Activated gamma-delta T cell treated with anti-CD3 and anti-CD28 coated beads, Interleukin-2, amount 50 U/mL, for 16 hours (primary cell): Measurements from ENCODE around the gene ARHGAP35.
A peak's percentile ranks its signal among the peaks of the same experiment; 100 is the strongest.
"Not testable (repeated sequence)": the region's sequence is repeated elsewhere in the genome, so short reads cannot be mapped to it uniquely, and the experiment has no call there.

Experiments used
- DNase-seq: peaks from one replicate; pipeline ENCODE4 v3.0.0-alpha.2; 2020; ENCODE audit warnings: low read depth

ARHGAP35 gene

DNA sequence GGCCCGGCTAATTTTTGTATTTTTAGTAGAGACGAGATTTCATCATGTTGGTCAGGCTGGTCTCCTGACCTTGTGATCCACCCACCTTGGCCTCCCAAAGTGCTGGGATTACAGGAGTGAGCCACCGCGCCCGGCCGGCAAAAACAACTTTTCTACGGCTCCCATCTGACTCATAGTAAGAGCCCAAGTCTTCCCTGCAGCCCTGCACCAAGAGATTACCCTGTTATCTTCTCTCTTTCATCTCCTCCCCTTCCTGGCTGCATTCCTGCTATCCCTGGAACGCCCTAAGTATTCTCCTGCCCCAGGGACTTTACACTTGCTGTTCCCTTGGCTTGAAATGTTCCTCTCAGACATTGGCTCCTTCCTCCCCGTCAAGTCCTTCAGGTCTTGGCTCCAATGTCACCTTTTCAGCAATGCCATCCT lies 16.7 kb upstream of the ARHGAP35 start:
- no peak for DNase-seq

DNA sequence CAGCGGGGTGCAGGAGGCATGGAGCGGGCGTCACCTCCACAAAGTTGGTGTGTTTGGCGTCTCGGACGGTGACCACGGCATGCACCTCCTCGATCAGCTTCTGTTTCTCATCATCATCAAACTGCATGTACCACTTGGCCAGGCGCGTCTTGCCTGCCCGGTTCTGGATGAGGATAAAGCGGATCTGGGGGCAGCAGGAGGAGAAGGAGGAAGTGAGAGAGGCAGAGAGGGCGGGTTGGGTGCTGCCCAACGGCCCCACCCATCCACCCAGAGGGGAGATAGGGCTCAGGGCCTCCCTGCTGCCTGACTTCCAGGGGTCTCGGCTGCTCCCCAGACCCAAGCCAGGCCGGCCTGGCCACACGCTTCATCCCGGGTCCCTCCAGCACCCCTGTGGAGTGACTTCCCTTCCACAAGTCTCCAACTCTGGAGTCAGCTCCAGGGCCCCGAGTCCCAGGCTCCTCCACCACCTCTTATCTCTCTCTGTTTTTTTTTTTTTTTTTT lies 14.8 kb upstream of the ARHGAP35 start:
- DNase-seq: no peak

DNA sequence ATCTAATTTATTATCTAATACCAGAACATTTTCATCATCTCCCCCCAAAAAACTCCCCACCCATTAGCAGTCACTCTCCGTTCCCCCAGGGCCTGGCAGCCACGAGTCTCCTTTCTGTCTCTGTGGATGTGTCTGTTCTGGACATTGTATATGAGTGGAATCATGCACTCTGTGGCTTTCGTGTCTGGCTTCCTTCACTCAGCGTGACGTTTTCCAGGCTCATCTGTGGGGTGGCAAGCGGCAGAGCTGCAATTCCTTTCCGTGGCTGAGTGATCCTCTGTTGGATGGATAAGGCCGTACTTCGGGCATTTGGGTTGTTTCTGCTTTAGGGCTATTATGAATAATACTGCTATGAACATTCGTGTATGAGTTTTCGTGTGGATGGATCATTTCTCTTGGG lies 13.3 kb upstream of the ARHGAP35 start:
- DNase-seq: no peak

- DNase-seq: no peak
These were observed 12.4 kb upstream of the ARHGAP35 start for GRCh38 chr19:46848389-46848788.

- no peak for DNase-seq
These were observed 11.2 kb upstream of the ARHGAP35 start for GRCh38 chr19:46849610-46850009.

DNA sequence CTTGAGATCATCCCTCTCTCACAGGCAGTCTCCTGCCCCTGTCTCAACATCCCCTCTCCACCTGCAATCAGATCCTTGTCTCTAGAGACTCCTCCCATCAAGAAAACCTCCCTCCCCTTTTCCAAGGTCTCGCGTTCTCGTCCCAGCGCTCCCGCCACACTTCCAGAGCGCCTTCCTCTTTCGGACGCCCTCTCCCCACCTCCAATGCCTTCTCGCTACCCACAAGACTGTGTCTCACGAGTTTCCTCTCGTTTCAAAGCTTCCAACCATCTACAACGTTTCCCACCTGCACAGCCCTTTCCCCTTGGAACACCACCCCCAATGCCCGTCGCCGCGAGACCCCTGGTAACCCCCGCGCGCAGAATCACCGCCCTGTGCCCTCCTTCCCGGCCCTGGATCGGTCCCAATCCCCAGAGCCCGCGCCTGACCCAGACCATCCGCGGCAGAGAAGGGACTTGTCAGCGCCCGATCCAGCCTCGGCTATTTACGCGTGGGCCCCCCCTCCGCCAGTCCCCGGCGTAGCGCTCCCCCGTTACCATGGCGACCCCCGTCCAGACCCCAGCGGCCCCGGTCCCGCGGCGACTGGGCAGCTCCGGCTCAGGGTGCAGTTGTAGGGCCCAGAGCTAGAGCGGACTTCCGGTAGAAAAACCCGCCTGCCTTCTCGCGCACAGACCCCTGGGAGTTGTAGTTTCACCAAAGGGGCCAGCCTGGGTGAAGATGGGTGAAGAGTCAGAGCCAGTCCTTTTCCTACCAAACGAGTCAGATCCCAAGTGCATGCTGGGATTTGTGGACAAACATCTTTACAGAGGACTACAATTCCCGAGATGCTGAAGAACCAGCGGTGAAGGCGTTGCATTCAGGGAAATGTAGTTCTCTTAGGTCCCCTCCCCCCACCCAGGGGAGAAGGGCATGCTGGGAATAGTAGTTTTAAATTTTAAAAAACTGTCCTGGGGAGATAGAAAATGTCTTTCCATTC lies 10.3 kb upstream of the ARHGAP35 start, which contains the start of gene AP2S1:
Gene AP2S1 (minus strand): TSS at position 619 of the 976 bp plus-strand sequence. CDS start 80 bp downstream, at position 539.
- DNase-seq: peak; percentile 85

DNA sequence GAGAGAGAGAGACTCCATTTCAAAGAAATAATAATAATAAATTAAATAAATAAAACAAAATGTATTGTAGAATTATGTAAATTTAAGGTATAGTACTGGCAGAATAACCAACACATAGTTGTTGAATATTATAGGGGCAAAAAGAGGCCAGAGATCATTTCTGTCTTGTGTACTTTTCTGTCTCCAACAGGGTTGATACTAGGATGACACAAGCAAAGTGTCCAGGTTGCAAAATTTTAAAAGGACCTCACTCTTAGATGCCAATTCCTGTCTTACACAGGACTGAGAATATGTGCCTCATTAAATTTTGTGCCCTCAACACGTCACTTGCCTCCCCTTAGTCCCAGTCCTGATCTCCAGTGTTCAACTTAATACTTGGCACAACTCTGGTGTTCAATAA lies 8.0 kb upstream of the ARHGAP35 start:
- no peak for DNase-seq

DNA sequence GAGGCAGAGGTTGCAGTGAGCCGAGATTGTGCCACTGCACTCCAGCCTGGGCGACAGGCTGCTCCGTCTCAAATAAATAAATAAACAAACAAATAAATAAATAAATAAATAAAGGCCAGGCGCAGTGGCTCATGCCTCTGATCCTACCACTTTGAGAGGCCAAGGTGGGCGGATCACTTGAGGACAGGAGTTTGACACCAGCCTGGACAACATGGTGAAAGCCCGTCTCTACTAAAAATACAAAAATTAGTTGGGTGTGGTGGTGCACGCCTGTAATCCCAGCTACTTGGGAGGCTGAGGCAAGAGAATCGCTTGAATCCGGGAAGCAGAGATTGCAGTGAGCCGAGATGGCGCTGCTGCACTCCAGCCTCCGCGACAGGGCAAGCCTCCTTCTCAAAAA lies 6.1 kb upstream of the ARHGAP35 start:
- DNase-seq: not testable (repeated sequence)

DNA sequence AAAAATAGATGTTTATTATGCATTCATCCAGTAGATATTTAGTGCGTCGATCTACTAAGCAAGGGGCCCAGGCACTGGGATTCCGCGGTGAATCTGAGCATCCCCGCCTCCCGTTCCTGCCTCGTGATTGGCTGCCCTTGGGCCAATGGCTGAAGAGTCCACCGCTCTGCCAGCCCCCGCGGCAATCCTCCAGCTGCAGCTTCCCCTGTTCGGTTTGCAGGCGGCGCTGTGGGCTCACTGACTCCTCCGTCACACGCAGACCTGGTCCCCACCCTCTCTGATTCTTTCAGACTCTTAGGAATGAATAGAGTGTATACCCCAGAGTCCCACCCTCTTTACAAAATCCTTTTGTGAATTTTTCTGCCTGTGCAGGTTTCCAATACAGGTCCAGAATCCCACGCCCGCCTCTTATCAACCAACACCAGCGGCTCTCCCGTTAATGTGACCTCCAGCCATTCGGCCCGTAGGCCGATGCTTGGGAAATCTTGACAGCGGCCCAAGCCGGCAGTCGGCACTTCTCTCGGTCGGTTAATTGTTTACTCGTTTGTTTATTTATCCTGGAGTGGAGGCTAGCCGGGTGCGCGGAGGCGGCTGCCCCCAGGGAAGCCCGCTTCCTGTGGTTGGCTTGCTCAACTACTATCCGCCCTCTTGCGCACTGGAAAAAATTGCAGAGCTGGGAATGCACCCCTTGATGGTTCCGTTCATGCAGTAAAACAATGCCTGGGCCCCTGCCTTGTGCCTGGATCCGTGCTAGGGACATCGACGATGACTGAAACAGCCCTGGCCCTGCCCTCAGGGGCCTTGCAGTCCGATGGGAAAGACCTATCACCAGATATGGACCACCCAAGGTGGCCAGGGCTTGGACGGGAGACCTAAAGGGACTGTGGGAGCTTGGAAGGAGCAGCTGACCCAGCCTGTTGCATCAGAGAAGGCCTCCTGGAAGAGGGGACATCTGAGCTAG lies 4.5 kb upstream of the ARHGAP35 start:
- peak; percentile 86 for DNase-seq

DNA sequence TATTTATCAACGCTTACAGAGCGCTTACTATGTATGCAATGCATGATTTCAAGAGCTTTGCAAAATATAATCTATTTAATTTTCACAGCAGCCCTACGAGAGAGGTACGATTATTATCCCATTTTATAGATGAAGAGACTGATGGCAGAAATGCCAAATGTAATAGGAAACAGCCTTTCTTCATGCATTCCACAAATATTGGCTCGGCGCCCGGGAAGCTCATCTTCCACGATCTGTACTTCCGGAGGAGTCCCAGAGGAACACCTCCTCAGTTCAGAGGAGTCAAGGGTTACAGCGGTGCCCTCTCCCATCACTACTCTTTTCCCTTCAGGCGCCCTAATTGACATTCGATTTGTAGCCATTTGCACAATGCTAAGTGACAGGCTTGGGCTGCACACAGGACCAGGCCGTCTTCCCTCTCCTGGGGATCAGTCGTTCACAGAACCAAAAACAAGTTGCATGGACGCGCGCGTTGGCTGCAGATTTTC lies 1.1 kb upstream of the ARHGAP35 start:
- DNase-seq: no peak

DNA sequence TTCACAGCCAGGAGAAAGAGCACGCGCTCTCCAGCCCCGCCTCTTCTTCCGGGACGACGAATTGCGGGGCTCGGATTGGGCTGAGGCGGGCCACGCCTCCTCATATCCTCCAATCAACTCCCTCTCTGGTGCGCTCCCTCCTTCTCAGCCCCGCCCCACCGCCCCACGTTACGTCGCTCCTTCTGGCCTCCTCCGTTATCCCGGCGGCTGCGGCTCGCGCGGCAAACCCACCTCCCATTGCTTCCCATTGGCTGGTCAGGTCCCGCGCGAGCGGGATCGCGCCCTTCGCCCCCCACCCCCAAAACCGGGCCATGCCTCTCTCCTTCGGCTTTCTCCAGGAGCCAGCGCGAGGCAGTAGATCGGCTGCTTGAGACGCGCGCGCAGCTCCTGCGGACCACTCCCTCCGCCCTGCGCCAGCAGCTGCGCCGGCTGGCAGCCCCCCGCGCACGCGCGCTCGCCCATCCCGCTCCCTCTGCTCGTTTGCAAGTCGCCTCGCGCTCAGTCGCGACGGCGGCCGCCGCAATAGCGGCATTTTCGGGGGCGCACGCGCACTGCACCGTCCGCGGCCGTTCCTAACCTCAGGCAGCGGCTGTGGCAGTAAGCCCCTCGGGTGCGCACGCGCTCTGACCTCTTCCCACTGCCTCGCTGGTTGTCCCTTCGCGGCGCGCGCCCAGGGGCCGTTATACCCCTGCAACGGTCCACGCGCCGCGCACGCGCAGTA lies 512 bp upstream of the ARHGAP35 start:
- peak; percentile 88 for DNase-seq

- no peak for DNase-seq
These were observed 1.1 kb downstream of the ARHGAP35 start for GRCh38 chr19:46861691-46862502.

- DNase-seq: no peak
These were observed 1.7 kb downstream of the ARHGAP35 start for GRCh38 chr19:46862503-46862834.

DNA sequence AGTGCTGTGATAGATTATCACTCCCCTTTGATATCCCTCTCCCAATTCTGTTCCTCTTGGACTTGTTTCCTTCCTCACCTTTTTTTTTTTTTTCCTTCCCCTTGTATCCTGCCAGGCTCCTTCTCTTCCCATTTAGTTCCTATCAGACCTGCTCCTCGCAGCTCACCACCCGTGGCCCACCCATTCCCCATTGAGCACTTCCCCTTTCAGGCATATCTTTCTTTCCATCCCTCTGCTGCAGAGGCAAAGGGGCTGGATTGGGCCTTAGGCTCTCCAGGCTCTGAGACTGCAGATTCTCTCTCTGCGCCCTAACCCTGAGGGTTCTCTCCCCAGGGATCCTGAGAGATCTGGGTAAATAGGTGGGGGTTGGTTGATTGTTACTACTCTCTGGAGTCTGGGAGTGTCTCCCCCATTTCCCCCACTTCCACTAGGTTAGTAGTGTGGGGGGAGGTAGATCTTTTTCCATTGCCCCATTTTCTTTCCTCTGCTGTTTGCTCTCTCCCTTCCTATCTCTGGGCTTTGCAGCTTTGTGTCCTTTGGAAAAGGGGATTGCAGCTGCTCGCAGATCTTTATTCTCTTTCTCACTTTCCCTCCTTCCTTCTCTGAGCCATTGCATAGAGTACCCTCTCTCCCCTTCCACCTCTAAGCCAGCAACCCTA lies 2.3 kb downstream of the ARHGAP35 start:
- no peak for DNase-seq

DNA sequence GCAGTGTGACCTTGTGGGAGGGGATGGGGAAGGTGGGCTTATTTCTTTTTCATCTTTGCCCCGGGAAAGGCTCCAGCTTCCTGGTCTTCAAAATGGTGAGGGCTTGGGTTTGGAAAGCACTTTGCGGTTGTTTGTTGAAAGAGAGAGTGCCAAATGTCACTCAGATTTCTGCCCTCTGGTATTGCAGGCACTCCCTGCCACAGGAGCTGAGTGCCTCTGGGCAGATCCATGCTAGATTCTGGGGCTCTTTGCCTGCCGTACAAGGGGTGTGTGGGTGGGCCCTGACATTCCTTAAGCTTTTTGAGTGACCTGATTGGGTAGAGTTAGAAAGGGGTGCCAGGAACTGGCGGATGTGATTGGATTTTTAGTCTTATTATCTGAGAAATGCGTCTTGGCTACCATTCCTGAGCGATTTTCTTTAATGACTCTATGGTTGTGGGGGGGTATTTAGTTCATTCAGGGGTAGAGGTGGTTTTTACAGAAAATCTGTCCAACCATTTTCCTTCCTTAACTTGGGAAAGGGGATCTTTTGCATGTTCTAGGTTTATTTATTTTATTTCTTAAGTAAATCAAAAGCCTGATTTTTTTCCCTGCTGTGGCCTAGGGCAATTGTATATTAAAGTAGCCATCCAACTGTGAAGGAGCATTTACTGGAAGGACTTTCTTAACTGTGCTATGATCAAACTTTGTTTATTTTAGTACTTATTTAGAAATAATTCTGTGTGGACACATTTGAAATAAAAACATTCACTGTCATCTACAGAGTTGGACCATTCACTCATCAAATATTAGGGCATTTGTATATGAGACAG lies 3.2 kb downstream of the ARHGAP35 start:
- no peak for DNase-seq

GRCh38 chr19:46866407-46867136 lies 5.8 kb downstream of the ARHGAP35 start:
- DNase-seq: no peak

GRCh38 chr19:46867170-46867569 lies 6.4 kb downstream of the ARHGAP35 start:
- DNase-seq: no peak

- no peak for DNase-seq
These were observed 7.4 kb downstream of the ARHGAP35 start for GRCh38 chr19:46868025-46868802.
